Gastrocnemius medialis (tissue), 4 donors: ENCODE data around the gene ZNF217.

Experiments used
- CTCF ChIP-seq, 5 experiments: fragments of 450-650 bp in 3 of 5; fragments of 200-600 bp in 2 of 5; sonication (generic) in 2 of 5; IDR thresholded peaks in 4 of 5; conservative IDR thresholded peaks in 1 of 5; 1 replicate in 4 of 5; 2 replicates in 1 of 5; pipeline ENCODE4 v1.5.1; 2016 to 2019; ENCODE audit warnings: antibody characterized with exemption in 5 of 5, mild to moderate bottlenecking in 3 of 5, moderate library complexity in 3 of 5
- POLR2A ChIP-seq, 2 donors: fragments of 450-650 bp; IDR thresholded peaks; one replicate each; pipeline ENCODE4 v1.6.1; 2017; ENCODE audit warnings: antibody characterized with exemption in 2 of 2, mild to moderate bottlenecking in 2 of 2, moderate library complexity in 2 of 2

DNA sequence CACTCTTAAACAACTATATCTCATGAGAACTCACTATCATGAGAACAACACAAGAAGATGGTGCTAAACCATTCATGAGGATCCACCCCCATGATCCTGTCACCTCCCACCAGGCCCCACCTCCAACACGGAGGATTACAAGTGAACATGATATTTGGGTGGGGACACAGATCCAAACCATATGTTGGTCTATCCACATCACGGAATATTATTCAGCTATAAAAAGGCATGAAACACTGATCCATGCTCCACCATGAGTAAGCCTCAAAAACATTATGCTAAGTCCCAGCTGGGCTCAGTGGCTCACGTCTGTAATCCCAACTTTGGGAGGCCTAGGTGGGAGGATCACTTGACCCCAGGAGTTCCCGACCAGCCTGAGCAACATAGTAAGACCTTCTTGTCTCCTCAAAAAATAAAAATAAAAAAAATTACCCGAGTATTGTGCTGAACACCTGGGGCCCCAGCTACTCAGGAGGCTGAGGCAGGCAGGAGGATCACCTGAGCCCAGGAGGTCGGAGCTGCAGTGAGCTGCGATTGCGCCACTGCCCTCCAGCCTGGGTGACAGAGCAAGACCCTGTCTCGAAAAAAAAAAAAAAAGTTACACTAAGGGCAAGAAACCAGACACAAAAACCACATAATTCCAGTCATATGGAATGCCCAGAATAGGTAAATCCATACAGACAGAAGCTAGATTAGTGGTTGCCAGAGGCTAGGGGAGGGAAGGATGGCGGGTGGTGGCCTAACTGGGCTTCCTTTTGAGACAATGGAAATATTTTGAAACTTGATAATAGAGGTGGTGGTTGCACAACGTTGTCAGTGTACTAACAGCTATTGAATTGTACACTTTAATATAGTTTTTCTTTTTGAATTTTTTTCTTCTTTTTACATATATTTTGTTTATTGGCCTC, 43.1 kb downstream of the ZNF217 start:
- no peak for TF ChIP-seq CTCF (IDR thresholded peaks at IDR 0.05 in 4 of 5, conservative IDR thresholded peaks at IDR 0.05 in 1 of 5)
- no peak for TF ChIP-seq POLR2A (IDR thresholded peaks at IDR 0.05)
